NCI-H2029 treated with DMSO at 0.1 percent for 48 hours (cell line): ENCODE data around the gene WDR27.
"Not testable (repeated sequence)": the region's sequence is repeated elsewhere in the genome, so short reads cannot be mapped to it uniquely, and the experiment has no call there.

ENCODE experiments used
- DNase-seq: peaks from one replicate; lab custom pipeline; 2025; lab: John Stamatoyannopoulos, UW

Gene WDR27

GRCh38 chr6:169639653-169640278 lies 62.1 kb downstream of the WDR27 start:
- no peak for DNase-seq

- no peak for DNase-seq
Observed at GRCh38 chr6:169638915-169639314, 62.9 kb downstream of the WDR27 start.

- no peak for DNase-seq
Observed at GRCh38 chr6:169638388-169638787, 63.4 kb downstream of the WDR27 start.

GRCh38 chr6:169635345-169635744 lies 66.5 kb downstream of the WDR27 start:
- DNase-seq = no peak

- DNase-seq = no peak
Observed at GRCh38 chr6:169632841-169633240, 69.0 kb downstream of the WDR27 start.

GRCh38 chr6:169629256-169629655 lies 72.6 kb downstream of the WDR27 start:
- no peak for DNase-seq

- no peak for DNase-seq
Observed at GRCh38 chr6:169627736-169628607, 73.9 kb downstream of the WDR27 start.

GRCh38 chr6:169626649-169627048 lies 75.2 kb downstream of the WDR27 start:
- DNase-seq = no peak

- DNase-seq = no peak
Observed at GRCh38 chr6:169626169-169626568, 75.7 kb downstream of the WDR27 start.

GRCh38 chr6:169625376-169625775 lies 76.5 kb downstream of the WDR27 start:
- DNase-seq = no peak

- DNase-seq = no peak
Observed at GRCh38 chr6:169624785-169625184, 77.0 kb downstream of the WDR27 start.

- DNase-seq = no peak
Observed at GRCh38 chr6:169623975-169624374, 77.9 kb downstream of the WDR27 start.

- DNase-seq = no peak
Observed at GRCh38 chr6:169623343-169623742, 78.5 kb downstream of the WDR27 start.

- no peak for DNase-seq
Observed at GRCh38 chr6:169622618-169623017, 79.2 kb downstream of the WDR27 start.

GRCh38 chr6:169621311-169621710 lies 80.5 kb downstream of the WDR27 start:
- DNase-seq = no peak

- DNase-seq = no peak
Observed at GRCh38 chr6:169620171-169621130, 81.4 kb downstream of the WDR27 start.

GRCh38 chr6:169619650-169620049 lies 82.2 kb downstream of the WDR27 start:
- no peak for DNase-seq

- DNase-seq = no peak
Observed at GRCh38 chr6:169618526-169619490, 83.0 kb downstream of the WDR27 start.

- no peak for DNase-seq
Observed at GRCh38 chr6:169617562-169617961, 84.3 kb downstream of the WDR27 start.

GRCh38 chr6:169608609-169609008 lies 93.2 kb downstream of the WDR27 start:
- not testable (repeated sequence) for DNase-seq

- DNase-seq = no peak
Observed at GRCh38 chr6:169604076-169604475, 97.8 kb downstream of the WDR27 start.
